ENCODE data around the gene EIF5. TPM values are rescaled to one million over a fixed set of nuclear protein-coding genes. Genes with fewer than 3 reads are reported as not detected.

Gene EIF5
- total RNA-seq, 1 experiment from 2014 or later, result 238 TPM

DNA sequence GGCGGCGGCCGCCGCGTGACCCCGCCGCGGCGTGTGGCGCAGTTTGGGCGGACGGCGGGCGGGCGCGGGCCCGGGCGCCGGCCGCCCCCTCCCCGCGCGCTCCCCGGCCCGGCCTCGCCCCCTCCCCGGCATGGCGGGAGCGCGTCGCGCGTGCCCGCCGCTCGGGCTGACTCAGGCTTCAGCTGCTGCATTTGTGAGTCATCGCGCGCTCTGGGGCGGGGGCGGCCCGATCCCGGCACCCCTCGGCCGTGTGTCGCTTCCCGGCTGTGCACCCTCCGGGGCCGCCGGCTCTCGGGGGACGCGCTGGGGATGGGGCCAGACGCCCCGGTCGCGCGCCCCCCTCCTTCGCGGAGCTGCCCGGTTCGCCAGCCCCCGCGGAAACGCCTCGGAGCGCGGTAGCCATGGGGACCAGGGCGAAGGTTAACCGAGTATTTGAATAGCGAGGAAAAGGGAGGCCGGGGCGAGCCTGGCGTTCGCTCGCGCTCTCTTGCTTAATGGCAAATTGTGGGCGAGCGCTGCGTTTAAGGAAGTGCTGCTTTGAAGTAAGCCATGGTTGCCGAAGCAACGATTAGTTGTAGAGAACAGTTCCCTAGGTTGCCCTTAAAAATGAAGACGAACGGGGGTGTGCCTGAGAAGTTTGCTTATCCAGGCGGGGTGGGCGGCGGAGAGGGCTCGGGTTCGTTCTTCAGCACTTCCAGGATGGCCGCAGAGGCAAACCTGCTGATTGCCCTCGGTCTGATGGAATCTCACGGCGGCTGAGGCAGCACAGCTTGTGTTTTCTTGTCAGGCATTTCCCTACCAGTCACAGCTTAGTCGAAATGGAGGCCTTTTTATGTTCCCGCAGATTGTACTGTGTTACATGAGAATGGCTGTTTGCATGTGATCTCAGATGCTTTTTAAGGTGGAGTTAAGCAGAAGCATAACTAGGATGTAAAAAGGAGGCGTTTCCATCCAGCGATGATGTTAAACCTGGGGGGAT is 896 bp downstream of the EIF5 start:
- Histone ChIP-seq H3K27me3 (ENCODE audit: insufficient read depth, low read length) (no peaks in the 10 kb centered on the region), H3K9me3 (ENCODE audit: control insufficient read depth in 1 of 2, insufficient read depth in 1 of 2, low read depth in 1 of 2, low read length in 2 of 2) (no peaks in the 10 kb centered on the region), H3K4me2 (ENCODE audit: low read length) (peak overlapping the region; percentile 90), H3K79me2 (ENCODE audit: insufficient read depth, low read length) (peaks cover 66% of the 10 kb centered on the region), H3K4me3 (replicated peaks in 1 of 2; ENCODE audit: low read depth in 1 of 2, low read length in 2 of 2) (peak overlapping the region; percentile 86 to 89), H2AFZ (ENCODE audit: low read depth, low read length, poor library complexity, severe bottlenecking) (no peak overlapping the region), H4K20me1 (ENCODE audit: insufficient read depth) (peaks cover 38% of the 10 kb centered on the region; the same call in 1 of the 2 replicates), H3K9ac (ENCODE audit: low read length) (peak overlapping the region; percentile 98), H3K4me1 (ENCODE audit: control insufficient read depth in 1 of 2, insufficient read depth in 2 of 2, low read length in 2 of 2) (peaks cover 9 to 18% of the 10 kb centered on the region in 2 experiments; a peak in 3 of 4 replicates), H3K27ac (ENCODE audit: low read depth, low read length) (peak overlapping the region; percentile 99), H3K36me3 (ENCODE audit: control insufficient read depth in 1 of 2, insufficient read depth in 2 of 2, low read length in 2 of 2) (peaks cover 45 to 49% of the 10 kb centered on the region in 2 experiments), H3K9me2 (ENCODE audit: insufficient read depth) (no peaks in the 10 kb centered on the region)
- POLR2A ChIA-PET, result interaction anchor here (0.6 to 3.3 kb wide), 9 partner anchors 10 to 513 kb away, joined by 3 to 31 read pairs (median 3); no protein-coding TSS in a partner anchor
- BruUV-seq (replicated peaks), result TSS peak; percentile 51
- CTCF ChIA-PET, result interaction anchor here (0.6 to 1.2 kb wide), 3 partner anchors 22 to 56 kb away, joined by 3 to 6 read pairs (median 4); no protein-coding TSS in a partner anchor
- RAD21 ChIA-PET (ENCODE audit: low non-redundant PET in 1 of 2, low total read pairs in 2 of 2, uncharacterized antibody in 2 of 2, unreplicated experiment in 2 of 2), result interaction anchor here in 1 of 2 experiments (1.0 kb wide), 1 partner anchor 39 kb away, joined by 3 read pairs; no protein-coding TSS in a partner anchor
- ATAC-seq, result peak; percentile 31
- TF ChIP-seq EZH2 (IDR thresholded peaks at IDR 0.05), result no peak
- peak; percentile 49 for TF ChIP-seq JUND (IDR thresholded peaks at IDR 0.05)
- peak; percentile 82 for TF ChIP-seq EGR1 (IDR thresholded peaks at IDR 0.05; ENCODE audit: low read depth)
- TF ChIP-seq, protein P1, sequence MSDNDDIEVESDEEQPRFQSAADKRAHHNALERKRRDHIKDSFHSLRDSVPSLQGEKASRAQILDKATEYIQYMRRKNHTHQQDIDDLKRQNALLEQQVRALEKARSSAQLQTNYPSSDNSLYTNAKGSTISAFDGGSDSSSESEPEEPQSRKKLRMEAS (IDR thresholded peaks at IDR 0.05), result no peak
- TF ChIP-seq, protein P2, sequence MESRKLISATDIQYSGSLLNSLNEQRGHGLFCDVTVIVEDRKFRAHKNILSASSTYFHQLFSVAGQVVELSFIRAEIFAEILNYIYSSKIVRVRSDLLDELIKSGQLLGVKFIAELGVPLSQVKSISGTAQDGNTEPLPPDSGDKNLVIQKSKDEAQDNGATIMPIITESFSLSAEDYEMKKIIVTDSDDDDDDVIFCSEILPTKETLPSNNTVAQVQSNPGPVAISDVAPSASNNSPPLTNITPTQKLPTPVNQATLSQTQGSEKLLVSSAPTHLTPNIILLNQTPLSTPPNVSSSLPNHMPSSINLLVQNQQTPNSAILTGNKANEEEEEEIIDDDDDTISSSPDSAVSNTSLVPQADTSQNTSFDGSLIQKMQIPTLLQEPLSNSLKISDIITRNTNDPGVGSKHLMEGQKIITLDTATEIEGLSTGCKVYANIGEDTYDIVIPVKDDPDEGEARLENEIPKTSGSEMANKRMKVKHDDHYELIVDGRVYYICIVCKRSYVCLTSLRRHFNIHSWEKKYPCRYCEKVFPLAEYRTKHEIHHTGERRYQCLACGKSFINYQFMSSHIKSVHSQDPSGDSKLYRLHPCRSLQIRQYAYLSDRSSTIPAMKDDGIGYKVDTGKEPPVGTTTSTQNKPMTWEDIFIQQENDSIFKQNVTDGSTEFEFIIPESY (IDR thresholded peaks at IDR 0.05; ENCODE audit: extremely low read depth, insufficient replicate concordance, low read length), result no peak
- peak; percentile 66 for TF ChIP-seq FOSL1 (IDR thresholded peaks at IDR 0.05; ENCODE audit: low read depth)
- intact Hi-C loops (cut with micrococcal nuclease), result loop anchor here (5.0 kb wide), 1 partner anchor 52 kb away; the partner anchor contains the start of gene MARK3
- DNase-seq (ENCODE audit: low read depth, low spot score), result no peak

Measured in HCT116 (cell line).